Testis (tissue), 5 donors: ENCODE measurements around the gene TGIF2LY. TPM values are rescaled to one million over a fixed set of nuclear protein-coding genes. Genes with fewer than 3 reads are reported as not detected.
"Not testable (repeated sequence)": the region's sequence is repeated elsewhere in the genome, so short reads cannot be mapped to it uniquely, and the experiment has no call there.

Source experiments
- DNase-seq: peaks from one replicate; pipeline ENCODE4 v3.0.0-alpha.2; 2019
- H3K27ac ChIP-seq, 2 donors: fragments of 200-600 bp; sonication (generic); one replicate each; pipeline ENCODE4 v1.5.1; 2019
- H3K27me3 ChIP-seq: fragments of 200-600 bp; sonication (generic); one replicate; pipeline ENCODE4 v1.5.1; 2019
- H3K36me3 ChIP-seq: fragments of 200-600 bp; sonication (generic); one replicate; pipeline ENCODE4 v1.5.1; 2017; ENCODE audit warnings: low read depth; ENCODE audit errors: missing control alignments
- H3K4me1 ChIP-seq: fragments of 200-600 bp; sonication (generic); one replicate; pipeline ENCODE4 v1.5.1; 2019
- H3K4me3 ChIP-seq, 2 donors: fragments of 200-600 bp; sonication (generic); one replicate each; pipeline ENCODE4 v1.5.1; 2017 to 2019
- H3K9me3 ChIP-seq: fragments of 200-600 bp; sonication (generic); one replicate; pipeline ENCODE4 v1.5.1; 2017
- WGBS, 2 donors: methylation state at CpG; one replicate each; pipeline ENCODE4 v1.1.5; 2018; 5-methylcytosine and 5-hydroxymethylcytosine counted together
- intact Hi-C: fragments of 100-400 bp; cut with DNase I; formaldehyde crosslinking; loops from one replicate; pipeline ENCODE4 v1.15.1; 2023; ENCODE audit warnings: low total_unique reads
- long read RNA-seq, 2 donors: transcript quantifications; one replicate each; lab custom pipeline, GENCODE V29; 2026
- polyA plus RNA-seq: library from polyadenylated mRNA; stranded (reverse); fragments of 350-450 nt; fragmentation: Illumina TruSeq; extraction: RNeasy Lipid Tissue Mini Kit (QIAGEN cat#74804); gene quantifications from one replicate; pipeline ENCODE4 v1.2.3, GENCODE V29; 2014; ENCODE audit warnings: low read depth, low replicate concordance; ENCODE audit not compliant: insufficient read depth
- small RNA-seq, 2 donors: library from RNA; depleted of rRNA; stranded (forward); fragments of <200 nt; gene quantifications; one replicate each; pipeline ENCODE3, GENCODE V24; 2016
- total RNA-seq, 2 donors: library from RNA; depleted of rRNA; stranded (reverse); fragments of >200 nt; gene quantifications; one replicate each; pipeline ENCODE4 v1.2.3, GENCODE V29; 2016

The TGIF2LY gene
- total RNA-seq = 1 to 10 TPM; 6.2 to 9.2 TPM
- 6.8 TPM for polyA plus RNA-seq
- long read RNA-seq, donor 1, partial matches to known transcripts = 0 of 2 reads
- long read RNA-seq, donor 1, other reads (novel, unspliced or antisense) = 0 of 2 reads
- long read RNA-seq, donor 2 = 0 reads

DNA sequence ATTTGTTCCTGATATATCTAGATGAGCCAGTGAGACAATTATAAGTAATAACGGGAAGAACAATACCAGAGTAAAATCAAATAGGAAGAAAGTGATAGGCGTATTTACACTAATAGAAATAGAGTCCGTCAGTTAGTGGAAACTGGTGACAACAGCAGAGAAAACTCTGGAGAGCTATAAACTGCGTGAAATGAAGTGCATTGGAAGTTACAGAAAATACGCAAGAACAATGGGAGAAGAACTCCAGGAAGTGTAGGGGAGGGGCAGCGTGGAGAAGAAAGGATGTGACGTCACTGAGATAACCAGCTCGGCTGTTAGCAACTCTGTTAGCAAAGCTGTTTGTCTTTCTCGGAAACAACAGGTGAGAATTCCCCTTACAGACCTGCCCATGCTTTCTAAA, at the start of gene TGIF2LY:
TGIF2LY (plus strand) TSS at position 301 of the 400 bp plus-strand sequence. CDS start 178 bp downstream, outside the sequence.
- H3K9me3 ChIP-seq, H3K27ac ChIP-seq, H3K4me1 ChIP-seq, H3K4me3 ChIP-seq, DNase-seq, H3K27me3 ChIP-seq, H3K36me3 ChIP-seq, intact Hi-C loops: not testable (repeated sequence)
- 62 to 65% methylated on average over 9 of the region's 9 CpGs for WGBS, 2 donors

Small RNA genes lying within 50 kb of the gene (small RNA-seq; reads per million reads assigned to genes)
- 0 reads per million in 2 donors for gene PRRC2CP1
